Measurements from ENCODE around the gene ASTN1.

DNA sequence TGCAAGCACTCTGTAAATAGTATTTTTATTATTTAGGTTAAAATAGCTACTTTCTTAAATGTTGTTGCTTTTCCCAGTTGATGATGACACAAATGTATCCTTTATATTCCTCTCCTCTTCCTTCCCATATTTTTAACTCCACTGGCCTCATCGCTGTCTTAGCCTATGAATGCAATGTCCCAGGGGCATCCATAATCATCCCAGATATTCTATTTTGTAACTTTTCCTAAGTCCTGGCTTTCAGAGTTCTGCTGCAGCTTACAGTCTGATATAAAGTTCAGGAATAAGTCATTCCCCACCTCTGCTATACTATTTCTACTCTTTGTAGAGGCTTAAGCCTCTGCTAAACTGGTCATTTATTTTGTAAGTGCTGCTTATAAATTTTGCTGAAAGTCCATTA lies 58.3 kb downstream of the ASTN1 start:
- TF ChIP-seq, protein P1, sequence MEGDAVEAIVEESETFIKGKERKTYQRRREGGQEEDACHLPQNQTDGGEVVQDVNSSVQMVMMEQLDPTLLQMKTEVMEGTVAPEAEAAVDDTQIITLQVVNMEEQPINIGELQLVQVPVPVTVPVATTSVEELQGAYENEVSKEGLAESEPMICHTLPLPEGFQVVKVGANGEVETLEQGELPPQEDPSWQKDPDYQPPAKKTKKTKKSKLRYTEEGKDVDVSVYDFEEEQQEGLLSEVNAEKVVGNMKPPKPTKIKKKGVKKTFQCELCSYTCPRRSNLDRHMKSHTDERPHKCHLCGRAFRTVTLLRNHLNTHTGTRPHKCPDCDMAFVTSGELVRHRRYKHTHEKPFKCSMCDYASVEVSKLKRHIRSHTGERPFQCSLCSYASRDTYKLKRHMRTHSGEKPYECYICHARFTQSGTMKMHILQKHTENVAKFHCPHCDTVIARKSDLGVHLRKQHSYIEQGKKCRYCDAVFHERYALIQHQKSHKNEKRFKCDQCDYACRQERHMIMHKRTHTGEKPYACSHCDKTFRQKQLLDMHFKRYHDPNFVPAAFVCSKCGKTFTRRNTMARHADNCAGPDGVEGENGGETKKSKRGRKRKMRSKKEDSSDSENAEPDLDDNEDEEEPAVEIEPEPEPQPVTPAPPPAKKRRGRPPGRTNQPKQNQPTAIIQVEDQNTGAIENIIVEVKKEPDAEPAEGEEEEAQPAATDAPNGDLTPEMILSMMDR (IDR thresholded peaks at IDR 0.05): no peak
- no peak for TF ChIP-seq YY1 (IDR thresholded peaks at IDR 0.05; ENCODE audit: low read depth)
- no peak for TF ChIP-seq GABPA (IDR thresholded peaks at IDR 0.05; ENCODE audit: low read depth)
